Endothelial cell (in vitro differentiated cells): Measurements from ENCODE around the gene LILRB4. TPM values are rescaled to one million over a fixed set of nuclear protein-coding genes. Genes with fewer than 3 reads are reported as not detected.

Experiments used
- DNase-seq: peaks from one replicate; pipeline ENCODE4 v3.0.0; 2021; ENCODE audit warnings: low spot score
- H3K27ac Mint-ChIP-seq: one replicate; pipeline ENCODE4 v1.8.0; 2021; ENCODE audit warnings: mixed read lengths, inconsistent platforms; ENCODE audit not compliant: unreplicated experiment
- H3K27me3 Mint-ChIP-seq: one replicate; pipeline ENCODE4 v1.8.0; 2021; ENCODE audit warnings: mild to moderate bottlenecking, moderate library complexity, mixed read lengths, inconsistent platforms; ENCODE audit not compliant: unreplicated experiment
- H3K36me3 Mint-ChIP-seq: one replicate; pipeline ENCODE4 v1.8.0; 2021; ENCODE audit warnings: mild to moderate bottlenecking, low read depth, mixed read lengths, inconsistent platforms; ENCODE audit not compliant: unreplicated experiment
- H3K4me1 Mint-ChIP-seq: one replicate; pipeline ENCODE4 v1.8.0; 2021; ENCODE audit warnings: mild to moderate bottlenecking, mixed read lengths, inconsistent platforms; ENCODE audit not compliant: unreplicated experiment
- H3K4me3 Mint-ChIP-seq: one replicate; pipeline ENCODE4 v1.8.0; 2021; ENCODE audit warnings: mild to moderate bottlenecking, mixed read lengths, inconsistent platforms; ENCODE audit not compliant: unreplicated experiment
- H3K9me3 Mint-ChIP-seq: one replicate; pipeline ENCODE4 v1.8.0; 2021; ENCODE audit warnings: mixed read lengths, inconsistent platforms; ENCODE audit not compliant: unreplicated experiment
- total RNA-seq: library from RNA; stranded (reverse); fragmentation: NEBNext Ultra II Directional; extraction: Animal tissue kit (Norgen Biotek cat#: 25700); gene quantifications from one replicate; pipeline ENCODE4 v1.2.1, GENCODE V29; 2021; ENCODE audit not compliant: unreplicated experiment
- TF ChIP-seq, protein P1 (sequence below): fragments of 200-600 bp; sonication (generic); IDR thresholded peaks from one replicate; pipeline ENCODE4 v1.5.0; 2021; ENCODE audit warnings: antibody characterized with exemption; ENCODE audit not compliant: unreplicated experiment

The LILRB4 gene
- total RNA-seq, 1 donor from 2014 or later: not detected

DNA sequence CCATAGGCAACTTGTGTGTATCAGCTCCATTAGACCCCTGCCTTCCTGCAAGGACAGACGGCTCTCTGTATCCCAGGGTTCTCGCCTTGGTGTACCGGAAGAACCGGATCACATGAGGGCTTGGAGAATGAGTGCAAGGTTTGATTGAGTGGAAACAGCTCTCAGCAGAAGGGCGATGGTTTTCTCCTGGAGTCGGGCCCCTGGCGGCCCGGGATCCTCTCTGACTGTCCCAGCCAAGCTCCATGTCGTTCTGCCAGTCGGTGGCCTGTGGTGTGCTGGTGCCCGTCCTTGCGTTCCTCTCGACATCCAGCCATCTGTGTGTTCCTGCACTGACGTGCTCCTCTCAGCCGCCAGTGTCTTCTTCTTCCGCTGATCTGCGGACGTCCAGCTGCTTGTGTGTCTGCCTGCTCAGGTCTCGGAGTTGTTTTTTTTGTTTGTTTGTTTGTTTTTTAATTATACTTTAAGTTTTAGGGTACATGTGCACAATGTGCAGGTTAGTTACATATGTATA is 16.4 kb upstream of the LILRB4 start:
- Mint-ChIP-seq H3K4me3 (no peak overlapping the region), H3K27ac (no peak overlapping the region), H3K27me3 (no peaks in the 10 kb centered on the region), H3K36me3 (peaks cover 6% of the 10 kb centered on the region), H3K4me1 (no peaks in the 10 kb centered on the region), H3K9me3 (peaks cover 29% of the 10 kb centered on the region)
- DNase-seq: no peak
- TF ChIP-seq, protein P1, sequence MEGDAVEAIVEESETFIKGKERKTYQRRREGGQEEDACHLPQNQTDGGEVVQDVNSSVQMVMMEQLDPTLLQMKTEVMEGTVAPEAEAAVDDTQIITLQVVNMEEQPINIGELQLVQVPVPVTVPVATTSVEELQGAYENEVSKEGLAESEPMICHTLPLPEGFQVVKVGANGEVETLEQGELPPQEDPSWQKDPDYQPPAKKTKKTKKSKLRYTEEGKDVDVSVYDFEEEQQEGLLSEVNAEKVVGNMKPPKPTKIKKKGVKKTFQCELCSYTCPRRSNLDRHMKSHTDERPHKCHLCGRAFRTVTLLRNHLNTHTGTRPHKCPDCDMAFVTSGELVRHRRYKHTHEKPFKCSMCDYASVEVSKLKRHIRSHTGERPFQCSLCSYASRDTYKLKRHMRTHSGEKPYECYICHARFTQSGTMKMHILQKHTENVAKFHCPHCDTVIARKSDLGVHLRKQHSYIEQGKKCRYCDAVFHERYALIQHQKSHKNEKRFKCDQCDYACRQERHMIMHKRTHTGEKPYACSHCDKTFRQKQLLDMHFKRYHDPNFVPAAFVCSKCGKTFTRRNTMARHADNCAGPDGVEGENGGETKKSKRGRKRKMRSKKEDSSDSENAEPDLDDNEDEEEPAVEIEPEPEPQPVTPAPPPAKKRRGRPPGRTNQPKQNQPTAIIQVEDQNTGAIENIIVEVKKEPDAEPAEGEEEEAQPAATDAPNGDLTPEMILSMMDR: no peak

DNA sequence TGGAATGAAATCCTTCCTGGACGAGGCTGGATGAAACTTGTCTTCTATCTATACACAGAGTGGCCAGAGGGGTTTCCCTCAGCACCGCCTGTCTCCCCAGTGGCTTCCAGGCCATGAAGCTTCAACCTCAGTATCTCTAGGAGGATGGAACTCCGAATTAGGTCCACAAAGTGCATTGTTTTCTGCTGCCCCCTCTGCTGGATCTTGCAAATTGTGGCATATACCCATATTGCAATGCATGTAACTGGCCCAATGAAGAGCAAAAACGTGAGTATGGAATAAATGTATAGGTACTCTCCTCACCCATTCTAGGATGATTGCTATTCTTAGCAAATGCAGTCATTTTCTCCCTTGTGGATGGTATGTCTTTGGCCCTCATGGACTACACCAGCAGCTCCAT is 14.7 kb upstream of the LILRB4 start:
- no peak for DNase-seq
- TF ChIP-seq, protein P1: no peak
- Mint-ChIP-seq H3K27ac (no peak overlapping the region), H3K36me3 (peaks cover 6% of the 10 kb centered on the region), H3K9me3 (peaks cover 33% of the 10 kb centered on the region), H3K27me3 (no peaks in the 10 kb centered on the region), H3K4me3 (no peak overlapping the region), H3K4me1 (no peaks in the 10 kb centered on the region)

- no peak overlapping the region for H3K27ac Mint-ChIP-seq
- H3K9me3 Mint-ChIP-seq: peaks cover 39% of the 10 kb centered on the region
- DNase-seq: no peak
- TF ChIP-seq, protein P1: no peak
- peaks cover 6% of the 10 kb centered on the region for H3K36me3 Mint-ChIP-seq
- no peaks in the 10 kb centered on the region for H3K4me1 Mint-ChIP-seq
- no peak overlapping the region for H3K4me3 Mint-ChIP-seq
- no peaks in the 10 kb centered on the region for H3K27me3 Mint-ChIP-seq
Observed at GRCh38 chr19:54650108-54650655, 12.6 kb upstream of the LILRB4 start.

DNA sequence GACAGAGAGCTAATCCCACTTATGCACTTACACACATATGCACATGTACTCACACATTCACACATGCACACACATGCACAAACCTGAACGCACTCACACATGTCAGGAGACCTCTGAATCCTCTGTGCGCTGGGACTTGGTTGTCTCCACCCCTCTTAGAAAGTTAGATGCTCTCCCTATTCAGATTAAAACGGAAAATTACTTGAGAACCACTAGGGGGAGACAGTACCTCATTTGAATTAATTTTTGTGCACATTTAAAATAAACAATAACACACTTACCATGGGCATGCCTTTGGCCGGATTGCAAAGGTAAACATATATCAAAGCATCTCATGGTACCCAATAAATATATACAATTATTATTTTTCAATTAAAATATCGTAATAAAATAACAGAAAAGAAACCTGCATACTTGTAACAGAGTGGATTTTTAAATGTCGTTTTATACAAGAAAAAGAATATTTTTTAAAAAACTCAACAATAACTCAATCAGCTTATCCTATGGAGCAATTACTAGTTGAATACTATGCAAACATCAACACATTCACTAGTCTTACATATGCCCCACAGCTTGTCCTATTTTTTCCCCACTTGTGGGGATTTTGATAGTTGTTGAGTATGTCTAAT is 9.5 kb upstream of the LILRB4 start:
- H3K27me3 Mint-ChIP-seq: no peaks in the 10 kb centered on the region
- no peaks in the 10 kb centered on the region for H3K4me1 Mint-ChIP-seq
- H3K36me3 Mint-ChIP-seq: peaks cover 7% of the 10 kb centered on the region
- H3K4me3 Mint-ChIP-seq: no peak overlapping the region
- H3K27ac Mint-ChIP-seq: no peak overlapping the region
- TF ChIP-seq, protein P1: no peak
- H3K9me3 Mint-ChIP-seq: peaks cover 40% of the 10 kb centered on the region
- DNase-seq: no peak

DNA sequence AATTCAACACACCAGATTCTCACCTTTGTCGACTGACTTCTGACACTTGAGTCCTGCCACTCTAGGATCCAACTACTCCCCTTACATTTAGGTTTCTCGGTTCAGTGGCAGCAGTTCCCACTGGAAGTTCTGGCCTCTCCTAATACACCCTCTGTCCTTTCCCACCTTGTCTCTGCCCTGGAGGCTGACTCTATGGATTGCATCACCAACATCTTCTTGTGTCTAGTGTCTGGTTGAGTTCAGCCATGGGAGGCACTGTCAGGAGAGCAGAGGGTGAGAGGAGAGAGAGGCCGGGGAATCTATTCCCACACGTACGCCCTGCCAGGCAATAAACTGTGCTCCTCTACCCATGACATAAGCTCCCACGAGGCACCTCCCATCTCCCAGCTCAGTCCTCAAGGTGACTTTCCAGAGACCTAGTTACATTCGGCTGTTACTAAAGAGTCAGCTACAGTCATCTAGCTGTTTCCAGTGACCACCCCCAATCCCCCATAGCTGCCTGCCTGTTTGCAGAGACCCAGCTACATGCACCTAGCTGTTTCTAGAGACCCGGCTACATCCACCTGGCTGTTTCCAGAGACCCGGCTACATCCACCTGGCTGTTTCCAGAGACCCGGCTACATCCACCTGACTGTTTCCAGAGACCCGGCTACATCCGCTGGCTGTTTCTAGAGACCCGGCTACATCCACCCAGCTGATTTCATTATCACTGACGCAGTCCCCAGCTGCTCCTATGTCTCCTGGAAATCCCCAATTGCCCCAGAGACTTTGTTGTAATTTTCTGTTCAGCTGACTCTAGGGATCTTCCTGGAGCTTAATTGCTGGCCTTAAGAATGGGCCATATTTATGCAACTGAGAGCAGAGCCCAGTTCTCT is 8.1 kb upstream of the LILRB4 start:
- Mint-ChIP-seq H3K4me3 (no peak overlapping the region), H3K27ac (no peak overlapping the region), H3K9me3 (peaks cover 41% of the 10 kb centered on the region), H3K4me1 (no peaks in the 10 kb centered on the region), H3K27me3 (peaks cover 2% of the 10 kb centered on the region), H3K36me3 (peaks cover 3% of the 10 kb centered on the region)
- DNase-seq: no peak
- TF ChIP-seq, protein P1: no peak
